ENCODE results near the gene PPP1R1C.

PPP1R1C gene

DNA sequence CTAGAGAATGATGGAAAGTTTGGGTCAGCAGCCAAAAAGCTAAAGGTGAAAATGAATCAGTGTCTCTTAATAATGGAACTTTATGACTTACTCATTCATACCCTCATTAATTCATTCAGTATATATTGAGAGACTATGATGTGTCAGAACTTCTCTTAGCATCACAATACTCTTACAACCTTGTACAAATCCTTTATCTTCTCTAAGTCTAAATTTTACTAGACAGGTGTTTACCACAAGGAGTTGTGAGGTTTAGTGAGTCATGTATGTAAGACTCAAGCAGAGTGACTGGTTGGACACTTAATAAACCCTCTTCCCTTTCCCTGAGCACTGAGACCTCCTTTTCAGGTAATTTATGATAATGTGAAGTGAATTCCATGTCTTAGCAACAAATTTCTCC, 129.6 kb downstream of the PPP1R1C start:
- no peak for DNase-seq (ENCODE audit: extremely low read depth, low read depth)
- TF ChIP-seq, protein P1, sequence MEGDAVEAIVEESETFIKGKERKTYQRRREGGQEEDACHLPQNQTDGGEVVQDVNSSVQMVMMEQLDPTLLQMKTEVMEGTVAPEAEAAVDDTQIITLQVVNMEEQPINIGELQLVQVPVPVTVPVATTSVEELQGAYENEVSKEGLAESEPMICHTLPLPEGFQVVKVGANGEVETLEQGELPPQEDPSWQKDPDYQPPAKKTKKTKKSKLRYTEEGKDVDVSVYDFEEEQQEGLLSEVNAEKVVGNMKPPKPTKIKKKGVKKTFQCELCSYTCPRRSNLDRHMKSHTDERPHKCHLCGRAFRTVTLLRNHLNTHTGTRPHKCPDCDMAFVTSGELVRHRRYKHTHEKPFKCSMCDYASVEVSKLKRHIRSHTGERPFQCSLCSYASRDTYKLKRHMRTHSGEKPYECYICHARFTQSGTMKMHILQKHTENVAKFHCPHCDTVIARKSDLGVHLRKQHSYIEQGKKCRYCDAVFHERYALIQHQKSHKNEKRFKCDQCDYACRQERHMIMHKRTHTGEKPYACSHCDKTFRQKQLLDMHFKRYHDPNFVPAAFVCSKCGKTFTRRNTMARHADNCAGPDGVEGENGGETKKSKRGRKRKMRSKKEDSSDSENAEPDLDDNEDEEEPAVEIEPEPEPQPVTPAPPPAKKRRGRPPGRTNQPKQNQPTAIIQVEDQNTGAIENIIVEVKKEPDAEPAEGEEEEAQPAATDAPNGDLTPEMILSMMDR (IDR thresholded peaks at IDR 0.05; ENCODE audit: low read depth, low read length): no peak

DNA sequence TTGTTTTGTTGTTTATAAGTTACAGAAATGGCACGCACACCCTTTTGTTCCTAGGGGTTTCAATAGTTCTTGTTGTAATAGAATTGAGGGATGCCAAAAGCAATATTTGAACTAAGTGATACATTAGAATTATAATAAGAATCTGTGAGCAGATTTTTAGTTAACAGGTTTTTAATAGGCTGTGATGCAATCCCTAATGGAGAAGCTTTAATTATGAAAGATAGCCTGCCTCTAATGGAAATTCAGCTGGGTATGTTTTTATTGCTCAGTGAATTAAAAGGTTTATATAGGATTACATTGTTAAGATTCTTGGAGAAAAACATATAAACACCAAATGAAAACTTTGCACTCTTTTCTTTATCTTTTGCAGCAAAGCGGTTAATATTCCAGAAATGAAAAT, 131.1 kb downstream of the PPP1R1C start:
- DNase-seq (ENCODE audit: extremely low read depth, low read depth): no peak
- TF ChIP-seq, protein P1 (IDR thresholded peaks at IDR 0.05; ENCODE audit: low read depth, low read length): no peak

GRCh38 chr2:182117196-182117595, 131.5 kb downstream of the PPP1R1C start:
- no peak for DNase-seq (ENCODE audit: extremely low read depth, low read depth)
- TF ChIP-seq, protein P1 (IDR thresholded peaks at IDR 0.05; ENCODE audit: low read depth, low read length): no peak

DNA sequence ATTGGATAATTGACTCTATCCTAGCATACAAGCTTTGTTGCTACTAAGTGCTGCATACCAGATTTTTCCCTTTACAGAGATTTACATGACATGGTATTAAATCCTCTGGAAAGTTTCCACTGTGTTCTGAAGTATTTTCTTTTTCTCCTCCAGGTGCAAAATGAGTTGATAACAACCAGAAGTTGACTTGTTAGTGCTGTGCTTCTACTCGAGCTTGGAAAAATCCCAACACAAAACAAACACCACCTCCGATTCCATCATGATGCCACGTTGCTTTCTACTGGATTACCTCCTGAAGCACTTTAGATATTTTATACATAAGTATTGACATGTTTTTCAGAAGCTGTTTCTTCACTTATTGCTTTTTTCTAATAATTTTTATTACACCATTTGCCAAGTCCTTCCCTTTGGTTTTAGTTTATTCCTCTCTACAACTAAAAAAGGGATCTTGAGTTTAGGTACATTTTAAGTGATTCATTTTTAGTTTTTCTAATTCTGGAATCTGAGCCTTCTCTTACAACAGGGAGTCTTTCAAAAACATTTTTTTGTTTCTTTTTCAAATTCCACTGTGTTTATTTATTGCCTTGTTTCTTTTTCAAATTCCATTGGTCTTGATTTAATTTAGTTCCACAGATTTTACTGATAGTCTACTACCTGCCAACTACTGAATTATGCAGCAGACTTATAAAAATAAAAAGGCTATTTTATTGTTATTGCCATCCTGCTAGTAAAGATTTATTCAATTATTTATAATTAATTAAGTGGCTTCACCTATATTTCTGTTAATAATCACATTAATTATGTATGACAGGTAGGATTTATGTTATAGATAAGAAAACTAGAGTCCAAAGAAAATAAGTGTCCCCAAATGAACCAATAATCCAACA, 143.4 kb downstream of the PPP1R1C start:
- DNase-seq (ENCODE audit: extremely low read depth, low read depth): no peak
- TF ChIP-seq, protein P1 (IDR thresholded peaks at IDR 0.05; ENCODE audit: low read depth, low read length): no peak

GRCh38 chr2:182132605-182133004, 147.0 kb downstream of the PPP1R1C start:
- TF ChIP-seq, protein P1 (IDR thresholded peaks at IDR 0.05; ENCODE audit: low read depth, low read length): peak; percentile 64
- DNase-seq (ENCODE audit: extremely low read depth, low read depth): peak; percentile 14

DNA sequence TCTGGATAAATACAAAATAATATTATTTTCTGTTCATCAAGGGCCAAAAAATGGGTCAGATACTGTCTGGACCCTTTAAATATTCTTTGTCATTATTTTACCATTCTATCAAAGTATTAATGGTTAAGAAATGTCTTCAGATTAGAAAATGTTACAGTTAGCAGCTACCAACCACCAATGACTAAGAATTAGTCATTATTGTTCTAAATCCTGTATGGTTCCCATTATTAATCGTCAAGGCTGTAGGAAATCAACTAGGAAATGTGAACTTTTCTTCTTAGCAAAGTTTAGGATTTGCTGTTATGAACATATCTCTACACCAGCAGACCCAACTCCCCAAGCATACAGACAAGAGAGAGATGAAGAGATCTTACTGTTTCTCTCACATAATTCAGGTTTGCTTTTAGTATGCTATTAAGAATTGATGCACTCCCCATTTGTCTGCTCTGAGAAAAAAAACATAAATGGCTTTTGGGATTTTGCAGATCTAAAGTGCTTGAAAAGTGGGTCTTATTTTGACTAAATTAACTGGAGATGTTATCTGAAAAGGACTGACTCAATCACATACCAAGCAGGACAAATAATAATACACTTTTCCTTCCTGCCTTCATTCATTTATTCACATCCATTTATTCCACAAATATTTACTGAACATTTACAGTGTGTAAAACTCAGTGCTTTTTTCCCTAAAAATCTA, 147.7 kb downstream of the PPP1R1C start:
- TF ChIP-seq, protein P1 (IDR thresholded peaks at IDR 0.05; ENCODE audit: low read depth, low read length): no peak
- no peak for DNase-seq (ENCODE audit: extremely low read depth, low read depth)

DNA sequence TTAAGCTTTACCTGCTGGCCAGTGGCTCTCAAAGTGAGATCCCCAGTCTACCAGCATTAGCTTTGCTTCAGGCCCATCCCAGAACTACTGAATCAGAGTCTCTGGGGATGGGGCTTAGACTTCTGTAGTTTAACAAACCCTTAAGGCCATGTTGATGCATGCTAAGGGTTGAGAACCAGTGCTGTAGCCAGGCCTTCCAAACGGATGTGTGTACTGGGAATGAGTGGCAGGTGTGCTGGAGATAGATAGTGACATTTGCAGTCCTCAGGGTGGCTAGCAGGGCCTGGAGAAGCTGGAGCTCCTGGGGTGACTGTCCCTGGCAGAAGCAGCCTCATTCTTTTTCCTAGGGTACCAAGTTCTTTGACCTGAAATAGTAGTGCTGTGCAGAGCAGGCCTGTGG, 148.5 kb downstream of the PPP1R1C start:
- no peak for DNase-seq (ENCODE audit: extremely low read depth, low read depth)
- TF ChIP-seq, protein P1 (IDR thresholded peaks at IDR 0.05; ENCODE audit: low read depth, low read length): no peak
